Activated CD4-positive, alpha-beta memory T cell treated with anti-CD3 and anti-CD28 coated beads, Interleukin-2, amount 10 ng/mL, durations not matched to agents 7 days and 5 days (primary cell): Measurements from ENCODE around the gene TAS2R41. TPM values are rescaled to one million over a fixed set of nuclear protein-coding genes. Genes with fewer than 3 reads are reported as not detected.

Source experiments
- CTCF ChIA-PET: fragments of 350-600 bp; sonication (Branson Sonifier 250); formaldehyde crosslinking; loops from one replicate; lab custom pipeline; 2021; ENCODE audit warnings: antibody characterized with exemption, inconsistent platforms; lab: Charles Lee
- POLR2A ChIA-PET: fragments of 350-600 bp; sonication (Branson Sonifier 250); formaldehyde crosslinking; loops from one replicate; lab custom pipeline; 2021; ENCODE audit warnings: antibody characterized with exemption; lab: Charles Lee
- DNase-seq: peaks from one replicate; pipeline ENCODE4 v3.0.0-alpha.2; 2020
- H3K27ac Mint-ChIP-seq: one replicate; pipeline ENCODE4 v1.8.0; 2021; ENCODE audit warnings: mild to moderate bottlenecking, mixed read lengths
- H3K27me3 Mint-ChIP-seq: one replicate; pipeline ENCODE4 v1.8.0; 2021; ENCODE audit warnings: mixed read lengths
- H3K36me3 Mint-ChIP-seq: one replicate; pipeline ENCODE4 v1.8.0; 2021; ENCODE audit warnings: low read depth, mixed read lengths
- H3K4me1 Mint-ChIP-seq: one replicate; pipeline ENCODE4 v1.8.0; 2021; ENCODE audit warnings: mixed read lengths
- H3K4me3 Mint-ChIP-seq: one replicate; pipeline ENCODE4 v1.8.0; 2021; ENCODE audit warnings: mild to moderate bottlenecking, mixed read lengths
- H3K9me3 Mint-ChIP-seq: one replicate; pipeline ENCODE4 v1.8.0; 2021; ENCODE audit warnings: mixed read lengths
- total RNA-seq, 2 experiments: library from RNA; stranded (reverse); gene quantifications; one replicate each; pipeline ENCODE4 v1.2.3, GENCODE V29; 2021

Gene TAS2R41
- total RNA-seq, 2 experiments from 2014 or later, result not detected

- DNase-seq, result no peak
- ChIA-PET POLR2A (no interaction called here), CTCF (no interaction called here)
- H3K27ac Mint-ChIP-seq, result no peak overlapping the region
- H3K4me1 Mint-ChIP-seq, result peaks cover 9% of the 10 kb centered on the region
- H3K9me3 Mint-ChIP-seq, result no peaks in the 10 kb centered on the region
- H3K36me3 Mint-ChIP-seq, result no peaks in the 10 kb centered on the region
- peaks cover 2% of the 10 kb centered on the region for H3K27me3 Mint-ChIP-seq
- no peak overlapping the region for H3K4me3 Mint-ChIP-seq
Observed at GRCh38 chr7:143487566-143487965, 9.9 kb downstream of the TAS2R41 start.

GRCh38 chr7:143490717-143491306 is 13.1 kb downstream of the TAS2R41 start:
- H3K9me3 Mint-ChIP-seq, result no peaks in the 10 kb centered on the region
- H3K27me3 Mint-ChIP-seq, result peaks cover 2% of the 10 kb centered on the region
- H3K27ac Mint-ChIP-seq, result no peak overlapping the region
- no peak for DNase-seq
- ChIA-PET CTCF (interaction anchor here (1.2 to 3.2 kb wide), 3 partner anchors 9 to 402 kb away, joined by 3 to 8 read pairs (median 6); no protein-coding TSS in a partner anchor), POLR2A (no interaction called here)
- no peaks in the 10 kb centered on the region for H3K36me3 Mint-ChIP-seq
- no peak overlapping the region for H3K4me3 Mint-ChIP-seq
- H3K4me1 Mint-ChIP-seq, result peaks cover 19% of the 10 kb centered on the region

DNA sequence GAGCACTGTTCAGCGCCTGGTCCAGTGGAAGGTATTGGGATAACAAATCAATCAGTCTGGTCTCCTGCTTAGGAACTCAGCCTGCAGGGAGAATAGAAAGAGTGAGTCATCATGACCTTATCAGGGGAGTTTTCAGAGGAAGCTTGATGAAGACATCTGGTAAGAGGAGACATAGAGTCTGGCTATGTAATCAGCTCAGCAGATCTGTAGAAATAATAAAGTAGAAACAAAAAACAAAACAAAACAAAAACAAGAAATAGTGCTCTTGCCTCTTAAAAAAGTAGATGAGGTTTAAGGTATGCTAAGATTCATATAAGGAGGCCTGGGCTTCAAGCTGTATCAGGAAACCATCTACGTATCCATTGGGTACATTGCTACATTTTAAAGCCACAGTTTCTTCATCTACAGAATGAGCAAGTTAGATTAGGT is 14.4 kb downstream of the TAS2R41 start:
- no peak for DNase-seq
- H3K27ac Mint-ChIP-seq, result no peak overlapping the region
- H3K9me3 Mint-ChIP-seq, result no peaks in the 10 kb centered on the region
- H3K4me1 Mint-ChIP-seq, result peaks cover 19% of the 10 kb centered on the region
- ChIA-PET POLR2A (no interaction called here), CTCF (interaction anchor here (1.9 to 3.2 kb wide), 2 partner anchors 12 to 401 kb away, joined by 6 to 8 read pairs; no protein-coding TSS in a partner anchor)
- no peaks in the 10 kb centered on the region for H3K36me3 Mint-ChIP-seq
- no peaks in the 10 kb centered on the region for H3K27me3 Mint-ChIP-seq
- H3K4me3 Mint-ChIP-seq, result no peak overlapping the region

GRCh38 chr7:143492799-143493739 is 15.4 kb downstream of the TAS2R41 start:
- POLR2A ChIA-PET, result no interaction called here
- CTCF ChIA-PET, result no interaction called here
- no peaks in the 10 kb centered on the region for H3K9me3 Mint-ChIP-seq
- no peaks in the 10 kb centered on the region for H3K27me3 Mint-ChIP-seq
- H3K4me1 Mint-ChIP-seq, result peaks cover 19% of the 10 kb centered on the region
- no peaks in the 10 kb centered on the region for H3K36me3 Mint-ChIP-seq
- no peak overlapping the region for H3K27ac Mint-ChIP-seq
- H3K4me3 Mint-ChIP-seq, result no peak overlapping the region
- no peak for DNase-seq

- Mint-ChIP-seq H3K9me3 (no peaks in the 10 kb centered on the region), H3K4me3 (no peak overlapping the region), H3K27ac (no peak overlapping the region), H3K27me3 (no peaks in the 10 kb centered on the region), H3K36me3 (no peaks in the 10 kb centered on the region), H3K4me1 (peaks cover 19% of the 10 kb centered on the region)
- CTCF ChIA-PET, result interaction anchor here (0.6 kb wide), 1 partner anchor 8 kb away, joined by 3 read pairs; no protein-coding TSS in a partner anchor
- DNase-seq, result no peak
- POLR2A ChIA-PET, result no interaction called here
Observed at GRCh38 chr7:143493751-143494150, 16.1 kb downstream of the TAS2R41 start.

- Mint-ChIP-seq H3K4me3 (no peak overlapping the region), H3K27ac (no peak overlapping the region), H3K4me1 (peaks cover 19% of the 10 kb centered on the region), H3K9me3 (no peaks in the 10 kb centered on the region), H3K36me3 (no peaks in the 10 kb centered on the region), H3K27me3 (no peaks in the 10 kb centered on the region)
- no peak for DNase-seq
- ChIA-PET POLR2A (no interaction called here), CTCF (interaction anchor here (0.6 kb wide), 1 partner anchor 9 kb away, joined by 3 read pairs; no protein-coding TSS in a partner anchor)
Observed at GRCh38 chr7:143494622-143495021, 16.9 kb downstream of the TAS2R41 start.

DNA sequence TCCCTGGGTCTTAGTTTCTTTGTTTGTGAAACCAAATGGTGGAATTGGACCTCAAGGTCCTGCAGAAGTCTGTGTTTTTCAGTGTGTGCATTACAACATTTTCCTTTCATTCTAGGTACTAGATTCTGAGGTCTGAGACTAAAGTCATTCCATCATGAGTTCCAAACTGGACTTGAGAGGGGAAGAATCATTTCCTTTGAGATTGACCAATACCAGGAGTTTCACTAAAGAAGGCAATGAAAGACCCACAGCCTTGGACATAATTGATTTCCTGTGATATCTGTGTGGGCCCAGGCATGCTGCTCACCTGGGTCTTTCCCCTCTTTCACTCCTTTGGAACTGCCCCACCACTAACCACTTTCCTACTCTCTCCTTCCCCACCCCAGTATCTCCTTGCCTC is 18.2 kb downstream of the TAS2R41 start:
- Mint-ChIP-seq H3K27me3 (no peaks in the 10 kb centered on the region), H3K4me3 (no peak overlapping the region), H3K36me3 (no peaks in the 10 kb centered on the region), H3K27ac (no peak overlapping the region), H3K4me1 (peaks cover 19% of the 10 kb centered on the region), H3K9me3 (no peaks in the 10 kb centered on the region)
- no peak for DNase-seq
- CTCF ChIA-PET, result no interaction called here
- POLR2A ChIA-PET, result no interaction called here

DNA sequence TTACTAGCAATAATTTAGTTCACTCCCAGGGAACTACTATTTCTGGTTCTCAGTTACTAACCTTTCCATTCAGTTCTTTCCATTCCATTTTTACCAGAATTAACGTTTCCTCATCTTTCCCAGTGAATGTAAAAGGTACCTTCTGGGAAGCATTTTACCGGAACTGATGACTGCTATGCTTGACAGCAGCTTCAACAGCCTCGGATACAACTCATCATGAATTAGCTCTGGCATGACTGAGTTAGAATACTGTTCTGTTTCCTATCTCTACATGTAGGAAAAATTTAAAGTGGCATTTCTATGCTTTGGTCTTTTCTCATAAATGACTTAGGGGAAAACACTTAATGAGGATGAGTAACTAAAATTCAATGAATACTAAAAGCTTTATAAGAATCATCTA is 18.6 kb downstream of the TAS2R41 start:
- Mint-ChIP-seq H3K9me3 (no peaks in the 10 kb centered on the region), H3K4me1 (peaks cover 19% of the 10 kb centered on the region), H3K4me3 (no peak overlapping the region), H3K27me3 (no peaks in the 10 kb centered on the region), H3K36me3 (no peaks in the 10 kb centered on the region), H3K27ac (no peak overlapping the region)
- CTCF ChIA-PET, result no interaction called here
- POLR2A ChIA-PET, result no interaction called here
- no peak for DNase-seq

GRCh38 chr7:143497008-143497795 is 19.5 kb downstream of the TAS2R41 start:
- H3K9me3 Mint-ChIP-seq, result no peaks in the 10 kb centered on the region
- DNase-seq, result no peak
- H3K36me3 Mint-ChIP-seq, result no peaks in the 10 kb centered on the region
- POLR2A ChIA-PET, result no interaction called here
- CTCF ChIA-PET, result no interaction called here
- no peaks in the 10 kb centered on the region for H3K27me3 Mint-ChIP-seq
- H3K4me1 Mint-ChIP-seq, result peaks cover 14% of the 10 kb centered on the region
- no peak overlapping the region for H3K27ac Mint-ChIP-seq
- no peak overlapping the region for H3K4me3 Mint-ChIP-seq

DNA sequence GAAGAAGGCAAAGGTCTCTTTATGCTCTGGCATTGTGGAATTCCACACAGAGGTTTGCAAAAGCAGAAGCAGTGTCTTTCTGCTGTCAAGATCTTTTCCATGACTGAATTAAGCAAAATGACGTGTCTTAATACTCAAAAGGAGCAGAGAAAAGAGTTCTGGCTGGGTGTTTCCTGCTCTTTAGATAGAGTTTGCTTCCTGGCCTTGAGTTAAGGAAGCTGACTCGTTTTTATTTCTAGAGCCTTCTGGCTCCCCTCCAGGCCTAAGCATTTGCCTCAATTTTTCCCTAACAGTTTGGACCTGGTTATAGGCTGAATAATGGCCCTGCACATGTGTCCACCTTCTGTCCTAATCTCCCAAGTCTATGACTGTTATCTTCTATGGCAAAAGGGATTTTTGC is 21.6 kb downstream of the TAS2R41 start:
- no peak for DNase-seq
- no peaks in the 10 kb centered on the region for H3K4me1 Mint-ChIP-seq
- no peaks in the 10 kb centered on the region for H3K27me3 Mint-ChIP-seq
- no peak overlapping the region for H3K27ac Mint-ChIP-seq
- no peaks in the 10 kb centered on the region for H3K36me3 Mint-ChIP-seq
- ChIA-PET POLR2A (no interaction called here), CTCF (interaction anchor here (0.7 kb wide), 1 partner anchor 1101 kb away, joined by 3 read pairs; no protein-coding TSS in a partner anchor)
- no peak overlapping the region for H3K4me3 Mint-ChIP-seq
- H3K9me3 Mint-ChIP-seq, result no peaks in the 10 kb centered on the region

DNA sequence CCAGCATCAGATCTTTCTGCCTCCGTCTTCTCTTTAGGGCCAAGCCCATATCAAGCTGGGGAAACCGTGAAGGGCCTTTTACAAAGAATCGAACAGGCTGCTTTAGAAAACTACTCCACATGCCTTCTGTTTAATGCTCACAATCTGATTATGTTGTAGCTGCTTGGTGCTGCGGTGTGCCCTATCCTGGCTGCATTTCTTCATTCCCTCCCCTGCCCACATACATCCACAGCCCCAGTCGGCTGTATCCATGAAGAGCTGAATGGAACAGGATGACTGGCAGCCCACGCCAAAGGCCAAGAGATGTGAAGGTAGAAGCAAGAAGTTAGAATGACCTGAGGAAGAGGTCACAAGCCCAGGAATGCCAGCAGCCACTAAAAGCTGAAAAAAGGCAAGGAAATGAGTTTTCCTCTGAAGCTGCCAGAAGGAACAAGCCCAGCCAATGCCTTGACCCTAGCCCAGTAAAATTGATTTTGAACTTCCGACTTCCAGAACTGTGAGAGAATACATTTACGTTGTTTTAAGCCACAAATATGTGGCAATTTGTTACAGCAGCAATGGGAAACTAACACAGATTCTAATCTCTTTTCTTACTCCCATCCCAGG is 22.2 kb downstream of the TAS2R41 start:
- no peaks in the 10 kb centered on the region for H3K36me3 Mint-ChIP-seq
- no peaks in the 10 kb centered on the region for H3K27me3 Mint-ChIP-seq
- ChIA-PET CTCF (interaction anchor here (0.7 to 1.4 kb wide), 2 partner anchors 9 to 1101 kb away, joined by 3 read pairs; no protein-coding TSS in a partner anchor), POLR2A (interaction anchor here (1.0 kb wide), 1 partner anchor 193 kb away, joined by 3 read pairs; no protein-coding TSS in a partner anchor)
- no peaks in the 10 kb centered on the region for H3K9me3 Mint-ChIP-seq
- H3K4me3 Mint-ChIP-seq, result no peak overlapping the region
- H3K4me1 Mint-ChIP-seq, result no peaks in the 10 kb centered on the region
- H3K27ac Mint-ChIP-seq, result no peak overlapping the region
- no peak for DNase-seq

DNA sequence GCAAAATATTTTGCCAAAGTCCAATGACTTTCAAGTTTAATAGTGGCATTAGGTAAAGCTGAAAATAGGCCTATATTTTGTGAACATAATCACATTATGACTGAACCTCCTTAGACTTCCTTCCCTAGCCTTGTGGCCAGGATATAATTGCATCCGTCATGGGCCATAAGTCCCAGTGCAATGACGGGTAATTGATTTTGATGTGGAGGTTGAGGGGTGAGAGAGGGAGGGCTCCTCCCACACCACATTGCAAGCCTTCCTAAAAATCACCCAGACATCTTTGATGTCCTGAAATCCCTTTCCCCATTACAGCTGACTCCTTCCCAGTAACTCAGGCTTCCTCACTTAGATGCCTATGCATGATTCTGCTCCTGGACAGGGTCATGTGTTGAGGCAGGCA is 25.6 kb downstream of the TAS2R41 start:
- Mint-ChIP-seq H3K4me1 (no peaks in the 10 kb centered on the region), H3K27ac (no peak overlapping the region), H3K4me3 (no peak overlapping the region), H3K36me3 (no peaks in the 10 kb centered on the region), H3K27me3 (no peaks in the 10 kb centered on the region), H3K9me3 (no peaks in the 10 kb centered on the region)
- POLR2A ChIA-PET, result no interaction called here
- no peak for DNase-seq
- CTCF ChIA-PET, result no interaction called here
